ENCODE results near the gene BTN2A1. TPM values are rescaled to one million over a fixed set of nuclear protein-coding genes. Genes with fewer than 3 reads are reported as not detected.

BTN2A1 gene
- total and polyA plus RNA-seq, 7 experiments from 2014 or later = 9.7 to 54.6 (median 29.7) TPM

DNA sequence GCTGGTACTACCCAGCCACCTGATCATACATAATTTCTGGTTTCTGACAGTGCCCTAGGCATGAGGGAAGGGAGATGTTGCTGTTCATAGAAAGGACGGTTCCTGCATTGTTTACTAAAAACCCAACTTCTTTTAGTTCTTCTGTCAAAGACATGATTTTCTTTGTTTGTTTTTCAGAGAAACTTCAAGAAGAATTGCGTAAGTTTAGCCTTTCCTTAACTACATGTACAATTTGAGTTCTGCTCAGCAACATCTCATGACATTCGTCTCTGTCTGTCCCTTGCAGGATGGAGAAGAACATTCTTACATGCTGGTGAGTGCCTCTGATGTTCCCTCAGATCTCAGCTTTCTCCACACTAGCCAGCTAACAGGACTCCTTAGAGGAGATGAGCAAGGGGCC is 8.0 kb downstream of the BTN2A1 start:
- CTCF ChIA-PET = interaction anchor here (0.6 kb wide), 1 partner anchor 22 kb away, joined by 4 read pairs; no protein-coding TSS in a partner anchor
- intact Hi-C loops (cut with micrococcal nuclease) = no loop called here
- no peak overlapping the region for H3K4me3 ChIP-seq (ENCODE audit: low read length)
- DNase-seq (no peak), ATAC-seq (no peak)
- POLR2A ChIA-PET = interaction anchor here (0.8 to 1.4 kb wide), 2 partner anchors 10 to 72 kb away, joined by 3 read pairs; partner anchors contain the start of gene HMGN4
- H3K9me3 ChIP-seq (ENCODE audit: control insufficient read depth in 2 of 3, low read length in 3 of 3) = no peaks in the 10 kb centered on the region
- peaks cover 27 to 50% (median 41%) of the 10 kb centered on the region in 7 donors for H3K4me1 Mint-ChIP-seq
- peaks cover 38 to 78% (median 70%) of the 10 kb centered on the region in 5 donors for H3K36me3 Mint-ChIP-seq
- peaks cover 8 to 13% of the 10 kb centered on the region in 2 donors for H3K4me1 ChIP-seq (ENCODE audit: control insufficient read depth in 2 of 2, insufficient read depth in 2 of 2, low read length in 2 of 2)
- H3K27me3 Mint-ChIP-seq = no peaks in the 10 kb centered on the region
- H3K9me3 Mint-ChIP-seq = peaks cover 0 to 2% (median 0%) of the 10 kb centered on the region in 11 donors
- no peak overlapping the region for H3K27ac ChIP-seq (ENCODE audit: low read depth, low read length)
- H3K27me3 ChIP-seq (ENCODE audit: control insufficient read depth in 2 of 2, insufficient read depth in 2 of 2, low read length in 2 of 2) = no peaks in the 10 kb centered on the region
- no peak overlapping the region for H3K4me3 Mint-ChIP-seq
- H3K27ac Mint-ChIP-seq = peak overlapping the region in 5 of 9 donors; percentile 17 to 55 (median 33)
- H3K36me3 ChIP-seq (ENCODE audit: control insufficient read depth in 2 of 3, insufficient read depth in 3 of 3, low read length in 3 of 3) = peaks cover 40 to 76% (median 51%) of the 10 kb centered on the region in 3 experiments

GRCh38 chr6:26468829-26469228 is 11.1 kb downstream of the BTN2A1 start:
- peaks cover 0 to 22% (median 6%) of the 10 kb centered on the region in 11 donors for H3K9me3 Mint-ChIP-seq
- intact Hi-C loops (cut with micrococcal nuclease) = no loop called here
- no peak overlapping the region for H3K4me3 ChIP-seq (ENCODE audit: low read length)
- H3K36me3 ChIP-seq (ENCODE audit: control insufficient read depth in 2 of 3, insufficient read depth in 3 of 3, low read length in 3 of 3) = peaks cover 30 to 54% (median 30%) of the 10 kb centered on the region in 3 experiments
- H3K27ac ChIP-seq (ENCODE audit: low read depth, low read length) = no peak overlapping the region
- ATAC-seq (no peak), DNase-seq (no peak)
- H3K4me1 Mint-ChIP-seq = peaks cover 26 to 45% (median 36%) of the 10 kb centered on the region in 7 donors
- H3K27ac Mint-ChIP-seq = peak overlapping the region in 5 of 9 donors; percentile 18 to 74 (median 56)
- peaks cover 41 to 73% (median 58%) of the 10 kb centered on the region in 5 donors for H3K36me3 Mint-ChIP-seq
- H3K4me3 Mint-ChIP-seq = no peak overlapping the region
- peaks cover 12 to 16% of the 10 kb centered on the region in 2 donors for H3K4me1 ChIP-seq (ENCODE audit: control insufficient read depth in 2 of 2, insufficient read depth in 2 of 2, low read length in 2 of 2)
- no peaks in the 10 kb centered on the region for H3K27me3 Mint-ChIP-seq
- ChIA-PET CTCF (interaction anchor here (0.6 kb wide), 1 partner anchor 38 kb away, joined by 5 read pairs; no protein-coding TSS in a partner anchor), POLR2A (interaction anchor here (2.1 kb wide), 1 partner anchor 69 kb away, joined by 7 read pairs; the partner anchor contains the start of gene HMGN4)
- no peaks in the 10 kb centered on the region for H3K27me3 ChIP-seq (ENCODE audit: control insufficient read depth in 2 of 2, insufficient read depth in 2 of 2, low read length in 2 of 2)
- no peaks in the 10 kb centered on the region for H3K9me3 ChIP-seq (ENCODE audit: control insufficient read depth in 2 of 3, low read length in 3 of 3)

DNA sequence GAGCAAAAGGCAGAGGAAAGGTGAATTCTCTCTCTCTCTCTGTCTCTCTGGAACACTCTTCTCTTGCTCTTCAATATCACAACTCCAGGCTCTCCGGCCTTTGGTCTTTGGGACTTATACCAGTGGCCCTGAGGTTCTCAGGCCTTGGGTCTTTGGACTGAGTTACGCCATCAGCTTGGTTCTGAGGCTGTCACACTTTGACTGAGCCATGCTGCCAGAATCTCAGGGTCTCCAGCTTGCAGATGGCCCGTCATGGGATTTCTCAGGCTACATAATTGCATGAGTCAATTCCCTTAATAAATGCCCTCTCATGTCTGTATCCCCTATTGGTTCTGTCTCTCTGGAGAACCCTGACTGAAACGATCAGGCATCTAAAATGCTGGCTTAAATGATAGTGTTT is 12.9 kb downstream of the BTN2A1 start:
- H3K9me3 Mint-ChIP-seq = peaks cover 0 to 22% (median 6%) of the 10 kb centered on the region in 11 donors
- no peaks in the 10 kb centered on the region for H3K27me3 ChIP-seq (ENCODE audit: control insufficient read depth in 2 of 2, insufficient read depth in 2 of 2, low read length in 2 of 2)
- peaks cover 21 to 27% of the 10 kb centered on the region in 2 donors for H3K4me1 ChIP-seq (ENCODE audit: control insufficient read depth in 2 of 2, insufficient read depth in 2 of 2, low read length in 2 of 2)
- no peaks in the 10 kb centered on the region for H3K9me3 ChIP-seq (ENCODE audit: control insufficient read depth in 2 of 3, low read length in 3 of 3)
- H3K4me3 ChIP-seq (ENCODE audit: low read length) = no peak overlapping the region
- peaks cover 27 to 44% (median 38%) of the 10 kb centered on the region in 7 donors for H3K4me1 Mint-ChIP-seq
- H3K36me3 Mint-ChIP-seq = peaks cover 27 to 66% (median 43%) of the 10 kb centered on the region in 5 donors
- DNase-seq = no peak
- no peak for ATAC-seq
- ChIA-PET CTCF (no interaction called here), POLR2A (interaction anchor here (0.7 kb wide), 1 partner anchor 90 kb away, joined by 3 read pairs; no protein-coding TSS in a partner anchor)
- no peak overlapping the region for H3K27ac ChIP-seq (ENCODE audit: low read depth, low read length)
- peak overlapping the region in 4 of 9 donors; percentile 59 to 100 (median 68) for H3K27ac Mint-ChIP-seq
- H3K27me3 Mint-ChIP-seq = no peaks in the 10 kb centered on the region
- peaks cover 12 to 36% (median 13%) of the 10 kb centered on the region in 3 experiments for H3K36me3 ChIP-seq (ENCODE audit: control insufficient read depth in 2 of 3, insufficient read depth in 3 of 3, low read length in 3 of 3)
- intact Hi-C loops (cut with micrococcal nuclease) = loop anchor here (5.0 to 10.0 kb wide), 3 partner anchors 183 to 366 kb away; a partner anchor contains a TSS
- no peak overlapping the region for H3K4me3 Mint-ChIP-seq

GRCh38 chr6:26471970-26472369 is 14.2 kb downstream of the BTN2A1 start:
- H3K4me1 Mint-ChIP-seq = peaks cover 34 to 57% (median 45%) of the 10 kb centered on the region in 7 donors
- Histone ChIP-seq H3K27ac (ENCODE audit: low read depth, low read length) (no peak overlapping the region), H3K9me3 (ENCODE audit: control insufficient read depth in 2 of 3, low read length in 3 of 3) (no peaks in the 10 kb centered on the region), H3K4me3 (ENCODE audit: low read length) (no peak overlapping the region), H3K36me3 (ENCODE audit: control insufficient read depth in 2 of 3, insufficient read depth in 3 of 3, low read length in 3 of 3) (peaks cover 1 to 23% (median 8%) of the 10 kb centered on the region in 3 experiments), H3K4me1 (ENCODE audit: control insufficient read depth in 2 of 2, insufficient read depth in 2 of 2, low read length in 2 of 2) (peaks cover 33% of the 10 kb centered on the region in 2 donors), H3K27me3 (ENCODE audit: control insufficient read depth in 2 of 2, insufficient read depth in 2 of 2, low read length in 2 of 2) (no peaks in the 10 kb centered on the region)
- H3K9me3 Mint-ChIP-seq = peaks cover 0 to 22% (median 6%) of the 10 kb centered on the region in 11 donors
- intact Hi-C loops (cut with micrococcal nuclease) = loop anchor here (5.0 to 10.0 kb wide), 3 partner anchors 185 to 367 kb away; a partner anchor contains a TSS
- H3K27ac Mint-ChIP-seq = peak overlapping the region; percentile 42 to 100 (median 76)
- ATAC-seq = no peak
- peaks cover 21 to 56% (median 31%) of the 10 kb centered on the region in 5 donors for H3K36me3 Mint-ChIP-seq
- no peak for DNase-seq
- peak overlapping the region in 3 of 10 donors; percentile 34 to 98 (median 50) for H3K4me3 Mint-ChIP-seq
- H3K27me3 Mint-ChIP-seq = no peaks in the 10 kb centered on the region
- ChIA-PET CTCF (interaction anchor here (0.6 to 1.0 kb wide), 3 partner anchors 102 to 407 kb away, joined by 3 to 4 read pairs (median 3); no protein-coding TSS in a partner anchor), POLR2A (interaction anchor here (0.5 to 5.3 kb wide), 12 partner anchors 9 to 661 kb away, joined by 3 to 51 read pairs (median 9); partner anchors contain the start of gene HMGN4)

- H3K4me1 Mint-ChIP-seq = peaks cover 39 to 65% (median 53%) of the 10 kb centered on the region in 7 donors
These were observed 15.0 kb downstream of the BTN2A1 start for GRCh38 chr6:26472549-26473290.

DNA sequence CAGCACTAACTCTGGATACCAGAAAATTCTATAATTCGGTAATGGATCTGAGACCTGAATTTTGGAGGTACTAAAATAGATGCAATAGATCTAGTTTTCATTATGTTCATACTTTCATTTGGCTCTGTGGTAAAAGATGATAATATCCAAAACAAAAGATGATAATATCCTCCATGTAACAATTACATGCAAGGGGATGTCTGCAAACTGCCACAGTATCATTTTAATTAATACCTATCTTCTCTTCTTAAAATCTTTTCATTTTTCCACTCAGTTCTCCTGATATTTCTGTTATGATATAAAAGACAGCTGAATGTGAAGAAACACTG is 15.6 kb downstream of the BTN2A1 start:
- Mint-ChIP-seq H3K4me3 (peak overlapping the region; percentile 88 to 100 (median 97)), H3K27me3 (no peaks in the 10 kb centered on the region), H3K4me1 (peaks cover 40 to 72% (median 60%) of the 10 kb centered on the region in 7 donors), H3K9me3 (peaks cover 0 to 22% (median 6%) of the 10 kb centered on the region in 11 donors), H3K36me3 (peaks cover 15 to 43% (median 21%) of the 10 kb centered on the region in 5 donors), H3K27ac (peak overlapping the region; percentile 98 to 100 (median 100))
- H3K27ac ChIP-seq (ENCODE audit: low read depth, low read length) = peak overlapping the region; percentile 91
- H3K4me1 ChIP-seq (ENCODE audit: control insufficient read depth in 2 of 2, insufficient read depth in 2 of 2, low read length in 2 of 2) = peaks cover 33% of the 10 kb centered on the region in 2 donors
- DNase-seq = no peak
- H3K36me3 ChIP-seq (ENCODE audit: control insufficient read depth in 2 of 3, insufficient read depth in 3 of 3, low read length in 3 of 3) = peaks cover 0 to 8% (median 8%) of the 10 kb centered on the region in 3 experiments
- peak overlapping the region; percentile 67 for H3K4me3 ChIP-seq (ENCODE audit: low read length)
- POLR2A ChIA-PET = interaction anchor here (0.5 to 5.3 kb wide), 44 partner anchors 11 to 1540 kb away, joined by 3 to 51 read pairs (median 6); partner anchors contain the start of genes BTN3A3, HFE and HMGN4
- no peaks in the 10 kb centered on the region for H3K9me3 ChIP-seq (ENCODE audit: control insufficient read depth in 2 of 3, low read length in 3 of 3)
- no peaks in the 10 kb centered on the region for H3K27me3 ChIP-seq (ENCODE audit: control insufficient read depth in 2 of 2, insufficient read depth in 2 of 2, low read length in 2 of 2)
- ATAC-seq = no peak
- CTCF ChIA-PET = interaction anchor here (1.2 kb wide), 2 partner anchors 12 to 60 kb away, joined by 3 read pairs; no protein-coding TSS in a partner anchor
- intact Hi-C loops (cut with micrococcal nuclease) = loop anchor here (1.0 to 10.0 kb wide), 8 partner anchors 16 to 369 kb away; partner anchors contain the start of genes BTN2A2 (in 2 of the 2), BTN3A2 (in 2 of the 2), BTN2A1 (in 1 of the 2) and BTN3A3 (in 1 of the 2)

More at GRCh38 chr6:26472549-26473290, 15.0 kb downstream of the BTN2A1 start:
- Histone ChIP-seq H3K9me3 (ENCODE audit: control insufficient read depth in 2 of 3, low read length in 3 of 3) (no peaks in the 10 kb centered on the region), H3K4me3 (ENCODE audit: low read length) (peak overlapping the region; percentile 67), H3K27me3 (ENCODE audit: control insufficient read depth in 2 of 2, insufficient read depth in 2 of 2, low read length in 2 of 2) (no peaks in the 10 kb centered on the region), H3K4me1 (ENCODE audit: control insufficient read depth in 2 of 2, insufficient read depth in 2 of 2, low read length in 2 of 2) (peaks cover 33% of the 10 kb centered on the region in 2 donors), H3K36me3 (ENCODE audit: control insufficient read depth in 2 of 3, insufficient read depth in 3 of 3, low read length in 3 of 3) (peaks cover 0 to 15% (median 8%) of the 10 kb centered on the region in 3 experiments), H3K27ac (ENCODE audit: low read depth, low read length) (peak overlapping the region; percentile 91)
- DNase-seq (peak in 5 of 9 donors; percentile 8 to 26 (median 16)), ATAC-seq (no peak)
- intact Hi-C loops (cut with micrococcal nuclease) = loop anchor here (1.0 to 10.0 kb wide), 8 partner anchors 15 to 368 kb away; partner anchors contain the start of genes BTN2A2 (in 2 of the 2), BTN3A2 (in 2 of the 2), BTN2A1 (in 1 of the 2) and BTN3A3 (in 1 of the 2)
- CTCF ChIA-PET = interaction anchor here (0.6 to 1.0 kb wide), 3 partner anchors 103 to 408 kb away, joined by 3 to 4 read pairs (median 3); no protein-coding TSS in a partner anchor
- Mint-ChIP-seq H3K9me3 (peaks cover 0 to 22% (median 6%) of the 10 kb centered on the region in 11 donors), H3K27me3 (no peaks in the 10 kb centered on the region), H3K27ac (peak overlapping the region; percentile 98 to 100 (median 100)), H3K4me3 (peak overlapping the region; percentile 43 to 100 (median 97)), H3K36me3 (peaks cover 19 to 50% (median 28%) of the 10 kb centered on the region in 5 donors)
- POLR2A ChIA-PET = interaction anchor here (0.5 to 5.3 kb wide), 27 partner anchors 10 to 1539 kb away, joined by 3 to 51 read pairs (median 7); partner anchors contain the start of genes BTN3A3 and HMGN4

All from naive thymus-derived CD4-positive, alpha-beta T cell (primary cell).